Gastrocnemius medialis (tissue), 4 donors: ENCODE results near the gene THSD7B. TPM values are rescaled to one million over a fixed set of nuclear protein-coding genes. Genes with fewer than 3 reads are reported as not detected.

ENCODE experiments used
- ATAC-seq, 2 donors: fragments of 150-250 bp; one replicate each; pipeline ENCODE4 v1.9.1; 2016
- DNase-seq, 2 donors: peaks; one replicate each; pipeline ENCODE4 v3.0.0-alpha.2; 2019
- H3K27ac ChIP-seq, 4 donors: fragments of 200-600 bp; sonication (generic); 1 replicate in 1 of 4; 2 replicates in 3 of 4; pipeline ENCODE4 v1.5.1; 2016 to 2018; ENCODE audit warnings: mild to moderate bottlenecking in 2 of 4, moderate library complexity in 1 of 4
- H3K27me3 ChIP-seq, 3 donors: fragments of 200-600 bp; sonication (generic) in 2 of 3; 1 replicate in 1 of 3; 2 replicates in 2 of 3; pipeline versions ENCODE4 v1.5.1 to v1.6.0; 2016 to 2019; ENCODE audit warnings: mild to moderate bottlenecking in 1 of 3, moderate library complexity in 1 of 3
- H3K36me3 ChIP-seq, 2 donors: fragments of 200-600 bp; sonication (generic) in 1 of 2; one replicate each; pipeline ENCODE4 v1.5.1; 2017 to 2018
- H3K4me1 ChIP-seq, 2 donors: fragments of 200-600 bp; sonication (generic) in 1 of 2; one replicate each; pipeline ENCODE4 v1.5.1; 2016 to 2017; ENCODE audit warnings: mild to moderate bottlenecking in 2 of 2
- H3K4me3 ChIP-seq, 4 donors: fragments of 200-600 bp; sonication (generic) in 3 of 4; 1 replicate in 1 of 4; 2 replicates in 3 of 4; pipeline ENCODE4 v1.5.1; 2016 to 2019; ENCODE audit warnings: mild to moderate bottlenecking in 2 of 4
- H3K9me3 ChIP-seq, 3 donors: fragments of 200-600 bp; sonication (generic) in 2 of 3; 1 replicate in 1 of 3; 2 replicates in 2 of 3; pipeline ENCODE4 v1.5.1; 2016 to 2019
- POLR2A ChIP-seq, 2 donors: fragments of 450-650 bp; IDR thresholded peaks; one replicate each; pipeline ENCODE4 v1.6.1; 2017; ENCODE audit warnings: antibody characterized with exemption in 2 of 2, mild to moderate bottlenecking in 2 of 2, moderate library complexity in 2 of 2
- in situ Hi-C, 4 donors: fragments of 200-750 bp; cut with MboI; loops; one replicate each; pipeline versions ENCODE4 v1.15.0 to v1.8.0; 2017; ENCODE audit warnings: low sequenced_read_pairs in 4 of 4
- intact Hi-C: fragments of 100-400 bp; cut with DNase I; formaldehyde crosslinking; loops from one replicate; pipeline ENCODE4 v1.15.1; 2023; ENCODE audit warnings: low total_unique reads
- total RNA-seq, 4 donors: library from RNA; depleted of rRNA; stranded (reverse); fragments of >200 nt; gene quantifications; one replicate each; pipeline versions ENCODE4 v1.1.0 to v1.2.3, GENCODE V29; 2016
- TF ChIP-seq, protein P1 (sequence below), 5 experiments: fragments of 450-650 bp in 3 of 5; fragments of 200-600 bp in 2 of 5; sonication (generic) in 2 of 5; IDR thresholded peaks in 4 of 5; conservative IDR thresholded peaks in 1 of 5; 1 replicate in 4 of 5; 2 replicates in 1 of 5; pipeline ENCODE4 v1.5.1; 2016 to 2019; ENCODE audit warnings: antibody characterized with exemption in 5 of 5, mild to moderate bottlenecking in 3 of 5, moderate library complexity in 3 of 5

Gene THSD7B
- total RNA-seq, 4 donors from 2014 or later = not detected

DNA sequence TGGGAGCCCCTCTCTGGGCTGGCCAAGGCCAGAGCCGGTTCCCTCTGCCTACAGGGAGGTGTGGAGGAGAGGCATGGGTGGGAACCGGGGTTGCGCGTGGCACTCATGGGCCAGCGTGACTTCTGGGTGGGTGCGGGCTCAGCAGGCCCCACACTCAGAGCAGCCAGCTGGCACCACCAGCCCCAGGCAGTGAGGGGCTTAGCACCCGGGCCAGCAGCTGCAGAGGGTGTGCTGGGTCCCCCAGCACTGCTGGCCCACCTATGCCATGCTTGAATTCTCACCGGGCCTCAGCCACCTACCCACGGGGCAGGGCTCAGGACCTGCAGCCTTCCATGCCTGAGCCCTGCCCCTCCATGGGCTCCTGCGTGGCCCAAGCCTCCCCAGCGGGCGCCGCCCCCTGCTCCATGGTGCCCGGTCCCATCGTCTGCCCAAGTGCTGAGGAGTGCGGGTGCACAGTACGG, 950.4 kb downstream of the THSD7B start:
- DNase-seq (no peak), ATAC-seq (no peak)
- Histone ChIP-seq H3K4me3 (no peak overlapping the region), H3K9me3 (no peaks in the 10 kb centered on the region), H3K36me3 (no peaks in the 10 kb centered on the region), H3K4me1 (no peaks in the 10 kb centered on the region), H3K27ac (no peak overlapping the region), H3K27me3 (no peaks in the 10 kb centered on the region)
- intact Hi-C loops = no loop called here
- no peak for TF ChIP-seq POLR2A (IDR thresholded peaks at IDR 0.05)
- TF ChIP-seq, protein P1, sequence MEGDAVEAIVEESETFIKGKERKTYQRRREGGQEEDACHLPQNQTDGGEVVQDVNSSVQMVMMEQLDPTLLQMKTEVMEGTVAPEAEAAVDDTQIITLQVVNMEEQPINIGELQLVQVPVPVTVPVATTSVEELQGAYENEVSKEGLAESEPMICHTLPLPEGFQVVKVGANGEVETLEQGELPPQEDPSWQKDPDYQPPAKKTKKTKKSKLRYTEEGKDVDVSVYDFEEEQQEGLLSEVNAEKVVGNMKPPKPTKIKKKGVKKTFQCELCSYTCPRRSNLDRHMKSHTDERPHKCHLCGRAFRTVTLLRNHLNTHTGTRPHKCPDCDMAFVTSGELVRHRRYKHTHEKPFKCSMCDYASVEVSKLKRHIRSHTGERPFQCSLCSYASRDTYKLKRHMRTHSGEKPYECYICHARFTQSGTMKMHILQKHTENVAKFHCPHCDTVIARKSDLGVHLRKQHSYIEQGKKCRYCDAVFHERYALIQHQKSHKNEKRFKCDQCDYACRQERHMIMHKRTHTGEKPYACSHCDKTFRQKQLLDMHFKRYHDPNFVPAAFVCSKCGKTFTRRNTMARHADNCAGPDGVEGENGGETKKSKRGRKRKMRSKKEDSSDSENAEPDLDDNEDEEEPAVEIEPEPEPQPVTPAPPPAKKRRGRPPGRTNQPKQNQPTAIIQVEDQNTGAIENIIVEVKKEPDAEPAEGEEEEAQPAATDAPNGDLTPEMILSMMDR (IDR thresholded peaks at IDR 0.05 in 4 of 5, conservative IDR thresholded peaks at IDR 0.05 in 1 of 5) = no peak
- in situ Hi-C loops = no loop called here

- Histone ChIP-seq H3K36me3 (no peaks in the 10 kb centered on the region), H3K4me3 (no peak overlapping the region), H3K9me3 (no peaks in the 10 kb centered on the region), H3K27me3 (no peaks in the 10 kb centered on the region), H3K27ac (no peak overlapping the region), H3K4me1 (no peaks in the 10 kb centered on the region)
- TF ChIP-seq, protein P1 (IDR thresholded peaks at IDR 0.05 in 4 of 5, conservative IDR thresholded peaks at IDR 0.05 in 1 of 5) = no peak
- DNase-seq (no peak), ATAC-seq (no peak)
- intact Hi-C loops (no loop called here), in situ Hi-C loops (no loop called here)
Measured at GRCh38 chr2:137718786-137719185, 953.4 kb downstream of the THSD7B start.

DNA sequence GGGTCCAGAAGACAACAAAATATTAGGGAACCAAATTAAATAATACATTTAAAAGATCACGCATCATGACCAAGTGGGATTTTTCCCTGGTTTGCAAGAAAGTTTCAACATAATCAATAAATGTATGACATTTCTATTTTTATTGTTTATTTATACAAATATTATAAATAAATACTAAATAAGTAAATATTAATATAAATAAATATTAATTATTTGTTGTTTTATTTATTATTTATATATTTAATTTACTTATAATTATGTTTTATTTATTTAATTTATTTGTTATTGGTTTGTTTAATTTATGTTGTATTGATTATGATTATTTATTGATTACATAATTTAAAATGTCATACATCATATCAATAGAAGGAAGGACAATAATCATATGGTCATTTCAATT, 956.4 kb downstream of the THSD7B start:
- no peaks in the 10 kb centered on the region for H3K36me3 ChIP-seq
- H3K4me3 ChIP-seq = no peak overlapping the region
- in situ Hi-C loops (no loop called here), intact Hi-C loops (no loop called here)
- no peak overlapping the region for H3K27ac ChIP-seq
- H3K27me3 ChIP-seq = no peaks in the 10 kb centered on the region
- TF ChIP-seq, protein P1 (IDR thresholded peaks at IDR 0.05 in 4 of 5, conservative IDR thresholded peaks at IDR 0.05 in 1 of 5) = no peak
- TF ChIP-seq POLR2A (IDR thresholded peaks at IDR 0.05) = no peak
- no peaks in the 10 kb centered on the region for H3K4me1 ChIP-seq
- H3K9me3 ChIP-seq = no peaks in the 10 kb centered on the region
- no peak for ATAC-seq
- no peak for DNase-seq

DNA sequence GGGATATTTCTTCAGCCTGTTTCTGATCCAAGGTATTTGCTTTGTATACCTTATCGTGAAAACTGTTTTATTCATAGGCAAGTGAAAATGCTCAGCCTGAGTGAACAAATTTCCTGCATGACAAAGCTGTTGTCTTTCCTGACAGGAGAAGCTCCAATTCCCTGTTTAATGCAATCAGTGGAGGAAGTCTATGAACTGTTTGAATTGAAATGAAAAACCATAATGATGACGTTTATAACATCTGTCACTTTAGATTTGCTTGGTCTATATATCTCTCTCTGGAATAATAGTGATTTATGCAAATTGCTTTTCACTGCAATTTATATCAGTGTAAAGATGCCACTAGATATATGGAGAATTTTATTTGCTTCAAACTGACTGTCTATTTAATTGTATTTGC, 959.6 kb downstream of the THSD7B start:
- ATAC-seq (no peak), DNase-seq (no peak)
- in situ Hi-C loops = no loop called here
- no peaks in the 10 kb centered on the region for H3K9me3 ChIP-seq
- no peak overlapping the region for H3K27ac ChIP-seq
- H3K27me3 ChIP-seq = no peaks in the 10 kb centered on the region
- H3K36me3 ChIP-seq = no peaks in the 10 kb centered on the region
- no peaks in the 10 kb centered on the region for H3K4me1 ChIP-seq
- H3K4me3 ChIP-seq = no peak overlapping the region
- TF ChIP-seq, protein P1 (IDR thresholded peaks at IDR 0.05 in 4 of 5, conservative IDR thresholded peaks at IDR 0.05 in 1 of 5) = no peak
- TF ChIP-seq POLR2A (IDR thresholded peaks at IDR 0.05) = no peak
- intact Hi-C loops = no loop called here
